ENCODE data around the gene FAM187B. TPM values are rescaled to one million over a fixed set of nuclear protein-coding genes. Genes with fewer than 3 reads are reported as not detected.

The FAM187B gene
- total RNA-seq, 1 donor from 2014 or later: not detected

DNA sequence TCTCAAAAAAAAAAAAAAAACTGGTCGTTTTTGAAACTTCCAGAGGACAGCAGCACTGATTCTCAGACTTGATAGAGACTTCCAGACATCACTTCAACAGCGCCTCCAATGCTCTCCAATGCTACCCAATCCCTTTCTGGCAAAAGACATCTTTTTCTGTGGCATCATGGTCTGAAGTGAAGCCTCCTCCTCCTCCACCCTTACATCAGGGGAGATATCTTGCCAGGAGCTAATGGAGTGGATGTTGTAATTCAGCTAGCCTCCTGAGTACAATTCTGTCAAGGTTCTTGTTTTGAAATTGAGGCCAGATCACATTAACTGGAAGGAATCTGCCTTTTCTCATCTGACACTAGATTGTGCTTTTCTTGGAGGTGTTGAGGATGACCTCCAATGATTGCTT, 49.8 kb downstream of the FAM187B start:
- no peak for DNase-seq (ENCODE audit: low read depth, low spot score)

DNA sequence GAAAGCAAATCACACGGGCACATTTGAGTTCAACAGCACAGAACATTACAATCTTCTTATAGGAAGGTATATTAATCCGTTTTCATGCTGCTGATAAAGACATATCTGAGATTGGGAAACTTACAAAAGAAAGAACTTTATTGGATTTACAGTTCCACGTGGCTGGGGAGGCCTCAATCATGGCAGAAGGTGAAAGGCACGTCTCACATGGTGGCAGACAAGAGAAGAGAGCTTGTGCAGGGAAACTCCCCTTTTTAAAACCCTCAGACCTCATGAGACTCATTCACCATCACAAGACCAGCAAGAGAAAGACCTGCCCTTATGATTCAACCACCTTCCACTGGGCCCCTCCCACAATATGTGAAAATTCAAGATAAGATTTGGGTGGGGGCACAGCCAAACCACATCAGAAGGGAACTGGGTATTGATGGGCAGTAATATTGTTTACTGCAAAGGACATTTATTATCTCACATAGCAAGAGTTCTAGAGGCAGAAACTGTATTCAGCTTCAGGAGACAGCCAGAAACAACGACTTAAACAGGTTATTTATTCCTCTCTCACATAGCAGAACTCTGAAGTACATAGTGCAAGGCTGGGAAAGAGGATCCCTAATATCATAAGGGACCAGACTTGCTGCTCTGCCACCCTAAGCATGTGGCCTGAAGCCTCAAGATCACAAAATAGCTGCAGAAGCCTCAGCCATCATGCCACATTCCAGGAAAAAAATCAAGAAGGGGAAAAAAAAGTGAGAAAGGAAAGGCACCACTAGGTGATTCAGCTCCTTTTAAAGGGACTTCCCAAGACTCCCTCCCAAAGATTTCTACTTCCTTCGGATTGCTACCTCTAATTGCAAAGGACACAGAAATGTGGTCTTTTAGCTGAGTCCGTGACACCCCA, 50.9 kb downstream of the FAM187B start:
- DNase-seq (ENCODE audit: low read depth, low spot score): no peak

DNA sequence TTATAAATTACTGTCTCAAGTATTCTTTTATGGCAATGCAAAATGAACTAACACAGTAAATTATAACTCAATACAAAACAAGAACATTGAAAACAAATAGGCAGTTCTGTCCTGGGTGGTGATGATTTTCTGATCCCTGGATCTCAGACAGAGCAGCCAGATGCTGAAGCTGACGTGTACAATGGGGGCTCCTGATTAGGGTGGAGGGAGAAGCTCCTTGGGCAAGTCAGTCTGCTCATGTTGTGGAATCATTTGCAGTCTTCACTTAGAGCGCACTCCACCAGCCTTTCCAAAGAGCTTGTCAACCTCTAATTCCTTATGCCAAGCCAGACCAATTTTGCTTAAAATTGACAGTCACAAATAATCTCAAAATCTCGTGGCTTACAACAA, 52.4 kb downstream of the FAM187B start:
- no peak for DNase-seq (ENCODE audit: low read depth, low spot score)

Other genes starting within 250 kb of the FAM187B start
- 43.0 and 46.6 TPM in 2 replicates for gene GRAMD1A, start 228.4 kb downstream of the FAM187B start, total RNA-seq
- 13.8 and 19.5 TPM in 2 replicates for gene SCN1B, start 198.3 kb downstream of the FAM187B start, total RNA-seq
- 0.04 TPM in 1 of 2 replicates, not detected in the other for gene HPN, start 187.0 kb downstream of the FAM187B start, total RNA-seq
- not detected in 2 replicates for gene FXYD3, start 112.9 kb downstream of the FAM187B start, total RNA-seq
- gene LGI4, start 93.7 kb downstream of the FAM187B start, total RNA-seq: not detected in 2 replicates
- gene FXYD1, start 89.9 kb downstream of the FAM187B start, total RNA-seq: 0.26 TPM in 1 of 2 replicates, not detected in the other
- not detected in 2 replicates for gene FXYD7, start 85.5 kb downstream of the FAM187B start, total RNA-seq
- gene FXYD5, start 74.0 kb downstream of the FAM187B start, total RNA-seq: 31.8 and 32.1 TPM in 2 replicates
- 0.25 and 0.40 TPM in 2 replicates for gene LSR, start 20.3 kb upstream of the FAM187B start, total RNA-seq
- gene USF2, start 40.2 kb upstream of the FAM187B start, total RNA-seq: 43.4 and 48.8 TPM in 2 replicates
- 0.07 TPM in 2 replicates for gene HAMP, start 53.8 kb upstream of the FAM187B start, total RNA-seq
- gene MAG, start 63.4 kb upstream of the FAM187B start, total RNA-seq: 0.07 TPM in 1 of 2 replicates, not detected in the other
- gene CD22, start 100.4 kb upstream of the FAM187B start, total RNA-seq: 0.60 TPM in 1 of 2 replicates, not detected in the other
- not detected in 2 replicates for gene FFAR1, start 119.2 kb upstream of the FAM187B start, total RNA-seq
- gene FFAR3, start 129.7 kb upstream of the FAM187B start, total RNA-seq: not detected in 2 replicates
- gene GPR42, start 142.3 kb upstream of the FAM187B start, total RNA-seq: not detected in 2 replicates
- not detected in 2 replicates for gene FFAR2, start 219.5 kb upstream of the FAM187B start, total RNA-seq

All from pulmonary artery endothelial cell (primary cell).